Heart left ventricle (tissue), 13 donors: Measurements from ENCODE around the gene SRI.
"Not testable (repeated sequence)": the region's sequence is repeated elsewhere in the genome, so short reads cannot be mapped to it uniquely, and the experiment has no call there.

Experiments
- CTCF ChIP-seq, 12 donors: fragments of 200-600 bp; sonication (generic) in 4 of 12; IDR thresholded peaks; one replicate each; pipeline versions ENCODE4 v1.5.0 to v1.8.0; 2018 to 2022; ENCODE audit warnings: antibody characterized with exemption in 12 of 12, mild to moderate bottlenecking in 5 of 12
- POLR2A ChIP-seq, 2 donors: fragments of 450-650 bp; IDR thresholded peaks; one replicate each; pipeline ENCODE4 v1.6.1; 2017; ENCODE audit warnings: antibody characterized with exemption in 2 of 2, mild to moderate bottlenecking in 2 of 2, moderate library complexity in 2 of 2
- donor health status: ischemic (EF 13 %, LVEDD 7.1; RV severe dilation, severe dysfunction).
- donor health status: DM: no; HTN: yes; CAD: no.
- donor health status: DM: no; HTN: no; CAD: no.
- donor health status: ischemic (EF 25% LVEDD 6.9; RV normal size, moderate dysfunction).
- donor health status: ischemic (EF 25% LVEDD 5.7; RV mildly dilated, moderate dysfunction).
- donor health status: ischemic (EF 35%, LVEDD 5.7; RV mildly dilated, moderate dysfunction).
- donor health status: nonischemic (EF 11% LVEDD 7.7; RV severe dilation, severe dysfunction).
- donor health status: DM: yes; HTN: yes; CAD: no.
- donor health status: PGD.
- donor health status: ischemic (EF 29% LVEDD 5.4; RV normal size, mild dysfunction).
- donor health status: nonischemic (EF 23%, LVEDD 6.1; RV moderate dilation, normal function).

GRCh38 chr7:88159741-88160140 lies 60.1 kb downstream of the SRI start:
- not testable (repeated sequence) for TF ChIP-seq CTCF, POLR2A (IDR thresholded peaks at IDR 0.05)
